ENCODE data around the gene MTHFD2L.

Gene MTHFD2L

DNA sequence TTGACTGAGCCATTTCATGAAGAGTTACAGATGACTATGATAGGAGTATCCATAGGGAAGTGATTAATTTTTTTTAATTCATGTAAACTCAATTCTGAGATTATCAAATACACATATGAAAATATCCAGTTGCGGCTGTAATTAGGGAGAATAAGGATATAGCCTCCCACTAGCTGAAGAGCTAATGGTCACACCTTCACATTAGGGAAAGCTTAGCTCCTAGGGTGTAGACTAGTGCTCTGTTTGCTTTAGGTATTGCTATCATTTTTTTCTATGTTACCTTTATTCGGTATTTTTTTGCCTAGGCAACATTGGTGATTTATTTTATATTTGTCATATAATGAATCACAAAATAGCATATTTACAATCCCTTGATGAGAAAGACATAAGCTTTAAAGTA, 110.7 kb downstream of the MTHFD2L start:
- Histone ChIP-seq H3K9me2 (ENCODE audit: low read depth, low read length) (no peaks in the 10 kb centered on the region), H3K27me3 (ENCODE audit: insufficient read depth, low read length) (no peaks in the 10 kb centered on the region), H2AFZ (ENCODE audit: low read length) (no peak overlapping the region), H3K4me3 (ENCODE audit: low read depth, low read length, poor library complexity, severe bottlenecking) (no peak overlapping the region), H3K4me1 (ENCODE audit: insufficient read depth, low read length, severe bottlenecking) (no peaks in the 10 kb centered on the region), H3K4me2 (ENCODE audit: low read length) (no peak overlapping the region), H3K36me3 (ENCODE audit: insufficient read depth, low read length) (no peaks in the 10 kb centered on the region), H3F3A (ENCODE audit: insufficient read depth, low read length) (no peaks in the 10 kb centered on the region), H3K27ac (ENCODE audit: low read depth, low read length, poor library complexity, severe bottlenecking) (no peak overlapping the region), H3K9ac (ENCODE audit: low read length) (no peak overlapping the region), H3K79me2 (ENCODE audit: insufficient read depth, low read length) (no peaks in the 10 kb centered on the region), H3K9me3 (ENCODE audit: low read length) (no peaks in the 10 kb centered on the region), H4K20me1 (ENCODE audit: insufficient read depth, low read length) (no peaks in the 10 kb centered on the region)
- TF ChIP-seq, protein P1, sequence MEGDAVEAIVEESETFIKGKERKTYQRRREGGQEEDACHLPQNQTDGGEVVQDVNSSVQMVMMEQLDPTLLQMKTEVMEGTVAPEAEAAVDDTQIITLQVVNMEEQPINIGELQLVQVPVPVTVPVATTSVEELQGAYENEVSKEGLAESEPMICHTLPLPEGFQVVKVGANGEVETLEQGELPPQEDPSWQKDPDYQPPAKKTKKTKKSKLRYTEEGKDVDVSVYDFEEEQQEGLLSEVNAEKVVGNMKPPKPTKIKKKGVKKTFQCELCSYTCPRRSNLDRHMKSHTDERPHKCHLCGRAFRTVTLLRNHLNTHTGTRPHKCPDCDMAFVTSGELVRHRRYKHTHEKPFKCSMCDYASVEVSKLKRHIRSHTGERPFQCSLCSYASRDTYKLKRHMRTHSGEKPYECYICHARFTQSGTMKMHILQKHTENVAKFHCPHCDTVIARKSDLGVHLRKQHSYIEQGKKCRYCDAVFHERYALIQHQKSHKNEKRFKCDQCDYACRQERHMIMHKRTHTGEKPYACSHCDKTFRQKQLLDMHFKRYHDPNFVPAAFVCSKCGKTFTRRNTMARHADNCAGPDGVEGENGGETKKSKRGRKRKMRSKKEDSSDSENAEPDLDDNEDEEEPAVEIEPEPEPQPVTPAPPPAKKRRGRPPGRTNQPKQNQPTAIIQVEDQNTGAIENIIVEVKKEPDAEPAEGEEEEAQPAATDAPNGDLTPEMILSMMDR (IDR thresholded peaks at IDR 0.05; ENCODE audit: low read length), result no peak
- TF ChIP-seq EZH2 (IDR thresholded peaks at IDR 0.05; ENCODE audit: borderline replicate concordance, low read length), result no peak

DNA sequence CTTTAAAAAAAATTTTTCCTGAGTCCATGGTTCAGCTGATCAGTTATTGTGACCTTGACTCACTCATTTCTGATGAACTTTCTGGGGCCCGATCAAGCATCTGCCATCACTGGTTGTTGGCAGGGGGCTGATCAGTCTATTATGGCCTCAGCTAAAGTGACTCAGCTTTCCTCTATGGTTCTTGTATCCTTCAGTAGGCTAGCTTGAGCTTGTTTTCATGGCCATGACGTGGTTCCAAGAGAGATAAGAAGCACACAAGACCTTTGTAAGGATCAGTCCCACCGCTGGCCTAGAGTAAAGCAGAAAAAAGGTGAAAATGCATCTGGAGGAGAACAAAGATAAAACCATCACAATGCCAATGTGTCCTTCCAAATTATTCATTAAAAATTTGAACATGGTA, 120.6 kb downstream of the MTHFD2L start:
- Histone ChIP-seq H3F3A (ENCODE audit: insufficient read depth, low read length) (no peaks in the 10 kb centered on the region), H3K9me2 (ENCODE audit: low read depth, low read length) (no peaks in the 10 kb centered on the region), H3K36me3 (ENCODE audit: insufficient read depth, low read length) (no peaks in the 10 kb centered on the region), H3K4me1 (ENCODE audit: insufficient read depth, low read length, severe bottlenecking) (no peaks in the 10 kb centered on the region), H4K20me1 (ENCODE audit: insufficient read depth, low read length) (no peaks in the 10 kb centered on the region), H3K27me3 (ENCODE audit: insufficient read depth, low read length) (no peaks in the 10 kb centered on the region), H3K4me3 (ENCODE audit: low read depth, low read length, poor library complexity, severe bottlenecking) (no peak overlapping the region), H2AFZ (ENCODE audit: low read length) (no peak overlapping the region), H3K9me3 (ENCODE audit: low read length) (no peaks in the 10 kb centered on the region), H3K79me2 (ENCODE audit: insufficient read depth, low read length) (no peaks in the 10 kb centered on the region), H3K9ac (ENCODE audit: low read length) (no peak overlapping the region), H3K4me2 (ENCODE audit: low read length) (no peak overlapping the region), H3K27ac (ENCODE audit: low read depth, low read length, poor library complexity, severe bottlenecking) (no peak overlapping the region)
- TF ChIP-seq EZH2 (IDR thresholded peaks at IDR 0.05; ENCODE audit: borderline replicate concordance, low read length), result no peak
- TF ChIP-seq, protein P1 (IDR thresholded peaks at IDR 0.05; ENCODE audit: low read length), result no peak

DNA sequence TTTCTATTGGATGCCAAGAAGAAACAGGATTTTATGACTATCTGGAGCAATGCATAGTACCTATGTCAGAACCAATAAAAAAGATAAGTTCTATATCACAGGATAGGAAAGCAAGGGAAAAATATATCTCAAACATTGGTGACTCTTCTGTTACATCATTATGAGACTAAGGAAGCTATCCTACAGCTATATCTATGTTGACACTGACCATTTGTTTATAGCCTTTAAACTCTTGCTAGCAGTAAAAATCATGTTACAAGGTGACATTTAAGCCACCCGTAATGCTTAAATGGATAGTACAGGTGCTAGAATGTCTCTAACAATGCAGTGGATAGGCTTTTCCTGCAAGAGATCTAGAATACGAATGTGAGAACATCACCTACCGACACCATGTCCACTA, 121.8 kb downstream of the MTHFD2L start:
- Histone ChIP-seq H3K4me1 (ENCODE audit: insufficient read depth, low read length, severe bottlenecking) (no peaks in the 10 kb centered on the region), H3K9ac (ENCODE audit: low read length) (no peak overlapping the region), H3K4me3 (ENCODE audit: low read depth, low read length, poor library complexity, severe bottlenecking) (no peak overlapping the region), H2AFZ (ENCODE audit: low read length) (no peak overlapping the region), H3K9me2 (ENCODE audit: low read depth, low read length) (no peaks in the 10 kb centered on the region), H4K20me1 (ENCODE audit: insufficient read depth, low read length) (no peaks in the 10 kb centered on the region), H3K4me2 (ENCODE audit: low read length) (no peak overlapping the region), H3K9me3 (ENCODE audit: low read length) (no peaks in the 10 kb centered on the region), H3K36me3 (ENCODE audit: insufficient read depth, low read length) (no peaks in the 10 kb centered on the region), H3F3A (ENCODE audit: insufficient read depth, low read length) (no peaks in the 10 kb centered on the region), H3K27ac (ENCODE audit: low read depth, low read length, poor library complexity, severe bottlenecking) (no peak overlapping the region), H3K79me2 (ENCODE audit: insufficient read depth, low read length) (no peaks in the 10 kb centered on the region), H3K27me3 (ENCODE audit: insufficient read depth, low read length) (no peaks in the 10 kb centered on the region)
- TF ChIP-seq, protein P1 (IDR thresholded peaks at IDR 0.05; ENCODE audit: low read length), result no peak
- no peak for TF ChIP-seq EZH2 (IDR thresholded peaks at IDR 0.05; ENCODE audit: borderline replicate concordance, low read length)

All from OCI-LY1 (cell line).